ENCODE data around the gene MEX3A. TPM values are rescaled to one million over a fixed set of nuclear protein-coding genes. Genes with fewer than 3 reads are reported as not detected.

Gene MEX3A
- total and polyA plus RNA-seq, 9 donors, result 3.5 to 12.4 (median 9.1) TPM

- WGBS, 3 donors, result 55 to 80% (median 73%) methylated on average over 3 of the region's 3 CpGs
- no peak for DNase-seq
- H3K4me1 ChIP-seq (ENCODE audit: insufficient read depth), result no peaks in the 10 kb centered on the region
- H3K27me3 ChIP-seq, result no peaks in the 10 kb centered on the region
- TF ChIP-seq CTCF (IDR thresholded peaks at IDR 0.05), result no peak
- no peak for TF ChIP-seq POLR2A (IDR thresholded peaks at IDR 0.05)
- TF ChIP-seq EP300 (IDR thresholded peaks at IDR 0.05), result no peak
- no peak overlapping the region for H3K4me3 ChIP-seq
- H3K9me3 ChIP-seq, result no peaks in the 10 kb centered on the region
- intact Hi-C loops (cut with DNase I), result no loop called here
- H3K36me3 ChIP-seq, result no peaks in the 10 kb centered on the region
- no peak overlapping the region for H3K27ac ChIP-seq
Measured at GRCh38 chr1:156069490-156070455, 12.5 kb downstream of the MEX3A start.

- H3K4me3 ChIP-seq, result no peak overlapping the region
- no peak for TF ChIP-seq EP300 (IDR thresholded peaks at IDR 0.05)
- no peak for TF ChIP-seq CTCF (IDR thresholded peaks at IDR 0.05)
- no peak for TF ChIP-seq POLR2A (IDR thresholded peaks at IDR 0.05)
- 64 to 77% (median 66%) methylated on average over 2 of the region's 2 CpGs for WGBS, 3 donors
- no peaks in the 10 kb centered on the region for H3K27me3 ChIP-seq
- H3K27ac ChIP-seq, result no peak overlapping the region
- no peaks in the 10 kb centered on the region for H3K4me1 ChIP-seq (ENCODE audit: insufficient read depth)
- no peaks in the 10 kb centered on the region for H3K36me3 ChIP-seq
- no peak for DNase-seq
- H3K9me3 ChIP-seq, result no peaks in the 10 kb centered on the region
- intact Hi-C loops (cut with DNase I), result no loop called here
Measured at GRCh38 chr1:156067262-156067661, 15.0 kb downstream of the MEX3A start.

GRCh38 chr1:156065871-156066270, 16.4 kb downstream of the MEX3A start:
- intact Hi-C loops (cut with DNase I), result no loop called here
- no peak for DNase-seq
- 80 to 83% (median 81%) methylated on average over 16 of the region's 16 CpGs for WGBS, 3 donors
- Histone ChIP-seq H3K27ac (no peak overlapping the region), H3K4me1 (ENCODE audit: insufficient read depth) (no peaks in the 10 kb centered on the region), H3K4me3 (no peak overlapping the region), H3K36me3 (no peaks in the 10 kb centered on the region), H3K9me3 (no peaks in the 10 kb centered on the region), H3K27me3 (no peaks in the 10 kb centered on the region)
- TF ChIP-seq EP300 (IDR thresholded peaks at IDR 0.05) (no peak), CTCF (IDR thresholded peaks at IDR 0.05) (no peak), POLR2A (IDR thresholded peaks at IDR 0.05) (no peak)

GRCh38 chr1:156065212-156065611, 17.1 kb downstream of the MEX3A start:
- no peak for TF ChIP-seq EP300 (IDR thresholded peaks at IDR 0.05)
- no peak for TF ChIP-seq CTCF (IDR thresholded peaks at IDR 0.05)
- no peak for TF ChIP-seq POLR2A (IDR thresholded peaks at IDR 0.05)
- DNase-seq, result no peak
- intact Hi-C loops (cut with DNase I), result no loop called here
- Histone ChIP-seq H3K27me3 (no peaks in the 10 kb centered on the region), H3K36me3 (no peaks in the 10 kb centered on the region), H3K4me1 (ENCODE audit: insufficient read depth) (no peaks in the 10 kb centered on the region), H3K9me3 (no peaks in the 10 kb centered on the region), H3K4me3 (no peak overlapping the region), H3K27ac (no peak overlapping the region)
- 94 to 95% (median 94%) methylated on average over 3 of the region's 3 CpGs for WGBS, 3 donors

Data from ovary (tissue), 9 donors.